ENCODE measurements around the gene TSPAN4.

Gene TSPAN4

GRCh38 chr11:889257-889656, 46.6 kb downstream of the TSPAN4 start:
- DNase-seq (ENCODE audit: low read depth) = no peak

DNA sequence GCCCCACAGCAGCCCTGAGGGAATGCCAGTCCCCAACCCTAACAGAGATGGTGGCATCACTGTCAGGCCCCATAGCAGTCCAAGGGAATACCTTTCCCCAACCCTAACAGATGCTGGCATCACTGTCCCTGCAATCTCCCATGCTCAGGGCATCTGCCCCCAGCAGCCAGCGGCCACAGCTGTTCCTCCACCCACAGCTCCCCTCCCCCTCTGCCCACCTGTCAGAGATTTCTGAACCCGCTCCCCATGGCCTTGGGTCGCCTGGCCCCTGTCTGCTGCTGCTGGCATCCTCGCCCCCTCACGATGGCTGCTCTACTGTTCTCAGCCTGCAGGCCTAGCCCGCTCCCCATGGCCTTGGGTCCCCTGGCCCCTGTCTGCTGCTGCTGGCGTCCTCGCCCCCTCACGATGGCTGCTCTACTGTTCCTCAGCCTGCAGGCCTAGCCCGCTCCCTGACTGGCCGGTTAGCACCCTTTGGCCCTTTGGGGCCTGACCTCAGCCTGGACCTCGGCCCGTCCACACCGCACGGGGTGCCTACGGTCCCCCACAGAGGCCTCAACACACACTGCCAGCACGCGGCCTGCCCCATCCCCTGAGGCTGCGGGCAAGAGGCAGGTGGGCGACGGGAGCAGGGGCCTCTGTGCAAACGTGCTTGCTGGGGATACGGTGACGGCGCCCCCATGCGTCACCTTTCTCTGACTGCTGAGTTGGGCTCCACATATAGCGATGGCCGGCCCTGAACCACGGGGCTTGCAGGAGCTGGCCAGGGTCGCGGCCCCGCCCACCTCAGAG, 47.2 kb downstream of the TSPAN4 start:
- no peak for DNase-seq (ENCODE audit: low read depth)

DNA sequence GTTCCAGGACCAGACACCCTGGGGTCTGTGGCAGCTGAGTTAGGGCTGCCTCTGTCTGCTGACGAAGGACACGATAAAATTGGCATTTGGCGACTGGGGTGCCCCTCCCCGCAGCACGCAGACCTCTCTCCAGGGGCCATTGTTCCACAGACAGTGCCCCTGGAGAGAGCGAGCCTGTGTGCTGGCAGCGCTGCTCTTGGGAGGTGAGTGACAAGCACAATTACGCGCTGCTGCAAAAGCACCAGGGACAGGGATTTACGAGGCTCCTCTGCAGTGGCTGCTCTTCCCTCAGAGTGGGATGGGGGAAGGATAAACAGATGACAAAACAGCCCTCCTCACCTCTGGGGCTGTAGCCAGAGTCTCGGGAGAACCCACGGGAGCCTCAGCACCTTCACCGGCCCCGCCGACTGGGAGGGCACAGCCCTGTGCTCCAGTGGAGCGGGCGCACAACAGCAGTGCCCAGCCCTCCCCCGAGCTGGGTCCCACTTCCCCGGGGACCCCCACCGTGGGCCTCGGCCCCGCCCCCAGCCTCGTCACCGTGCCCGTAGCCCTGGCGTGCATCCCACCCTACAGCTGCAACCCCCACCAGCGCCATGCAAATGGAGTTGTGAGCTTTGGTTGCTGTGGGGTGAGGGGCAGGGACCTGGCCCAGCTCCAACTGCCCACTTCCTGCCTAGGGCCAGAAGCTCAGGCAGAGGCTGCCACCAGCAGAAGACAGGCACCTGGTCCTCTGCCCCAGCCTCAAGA, 48.3 kb downstream of the TSPAN4 start:
- DNase-seq (ENCODE audit: low read depth) = no peak

GRCh38 chr11:893008-893654, 50.5 kb downstream of the TSPAN4 start:
- DNase-seq (ENCODE audit: low read depth) = no peak

DNA sequence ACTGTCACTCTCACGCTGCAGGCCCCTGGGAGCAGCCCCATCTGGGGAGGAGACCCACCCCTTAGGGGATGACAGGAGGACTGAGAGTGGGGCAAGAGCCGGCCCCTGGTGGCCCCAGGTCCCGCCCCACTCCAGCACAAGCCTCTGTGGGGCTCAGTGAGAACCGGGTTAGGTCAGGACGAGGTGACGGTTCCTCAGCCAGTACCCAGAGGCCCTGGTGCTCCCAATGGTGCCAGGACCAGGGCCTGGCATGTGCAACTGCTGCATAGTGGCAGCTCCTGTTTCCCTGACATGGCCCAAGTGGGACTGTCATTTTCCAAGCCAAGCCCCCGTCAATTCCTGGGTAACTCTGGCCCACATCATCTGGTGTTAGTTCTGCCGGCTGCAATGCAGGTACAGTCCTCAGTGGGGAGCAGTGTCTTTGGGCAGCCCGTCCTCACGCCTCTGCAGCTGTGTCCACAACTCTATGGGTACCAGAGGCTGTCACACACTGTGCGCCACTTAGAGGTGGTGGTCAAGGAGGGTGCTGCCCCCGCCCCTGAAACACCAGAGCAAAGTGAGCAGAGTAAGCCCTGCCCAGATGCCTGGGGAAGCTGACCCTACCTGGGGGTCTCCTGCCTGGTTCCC, 52.0 kb downstream of the TSPAN4 start:
- DNase-seq (ENCODE audit: low read depth) = no peak

DNA sequence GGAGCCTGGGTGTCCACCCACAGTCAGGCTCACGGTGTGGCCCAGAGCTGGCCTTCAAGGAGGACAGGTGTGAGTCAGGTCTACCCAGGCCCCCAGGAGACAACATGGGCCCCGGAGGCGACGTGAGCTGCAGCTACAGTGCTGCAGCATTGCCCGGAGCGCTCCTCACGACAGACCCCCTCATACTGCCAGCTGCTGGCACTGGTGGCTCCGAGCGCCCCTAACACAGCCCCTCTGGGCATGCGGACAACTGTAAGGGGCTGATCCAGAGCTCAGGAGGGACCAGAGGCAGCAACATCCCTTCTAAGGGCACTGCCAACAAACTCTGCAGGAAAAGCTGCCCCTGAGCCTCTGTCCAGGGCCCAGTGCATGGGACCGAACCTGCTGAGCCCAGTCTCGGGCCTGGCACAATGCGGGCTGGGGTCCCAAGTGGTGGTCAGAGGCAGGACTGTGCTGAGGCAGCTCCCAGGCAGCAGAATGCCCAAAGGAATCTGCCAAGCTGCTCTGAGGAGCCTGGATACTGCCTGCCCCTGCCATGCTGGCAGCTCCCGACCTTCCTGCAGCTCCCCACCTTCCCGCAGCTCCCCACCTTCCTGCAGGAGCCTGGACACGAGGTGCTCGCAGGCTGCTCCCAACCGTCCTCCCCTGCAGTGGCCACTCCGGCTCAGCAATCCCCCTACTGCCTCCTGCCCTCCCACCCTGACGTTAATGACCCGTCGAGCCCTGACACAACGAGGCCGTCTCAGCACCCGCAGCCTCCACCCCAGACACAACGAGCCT, 52.9 kb downstream of the TSPAN4 start:
- no peak for DNase-seq (ENCODE audit: low read depth)

DNA sequence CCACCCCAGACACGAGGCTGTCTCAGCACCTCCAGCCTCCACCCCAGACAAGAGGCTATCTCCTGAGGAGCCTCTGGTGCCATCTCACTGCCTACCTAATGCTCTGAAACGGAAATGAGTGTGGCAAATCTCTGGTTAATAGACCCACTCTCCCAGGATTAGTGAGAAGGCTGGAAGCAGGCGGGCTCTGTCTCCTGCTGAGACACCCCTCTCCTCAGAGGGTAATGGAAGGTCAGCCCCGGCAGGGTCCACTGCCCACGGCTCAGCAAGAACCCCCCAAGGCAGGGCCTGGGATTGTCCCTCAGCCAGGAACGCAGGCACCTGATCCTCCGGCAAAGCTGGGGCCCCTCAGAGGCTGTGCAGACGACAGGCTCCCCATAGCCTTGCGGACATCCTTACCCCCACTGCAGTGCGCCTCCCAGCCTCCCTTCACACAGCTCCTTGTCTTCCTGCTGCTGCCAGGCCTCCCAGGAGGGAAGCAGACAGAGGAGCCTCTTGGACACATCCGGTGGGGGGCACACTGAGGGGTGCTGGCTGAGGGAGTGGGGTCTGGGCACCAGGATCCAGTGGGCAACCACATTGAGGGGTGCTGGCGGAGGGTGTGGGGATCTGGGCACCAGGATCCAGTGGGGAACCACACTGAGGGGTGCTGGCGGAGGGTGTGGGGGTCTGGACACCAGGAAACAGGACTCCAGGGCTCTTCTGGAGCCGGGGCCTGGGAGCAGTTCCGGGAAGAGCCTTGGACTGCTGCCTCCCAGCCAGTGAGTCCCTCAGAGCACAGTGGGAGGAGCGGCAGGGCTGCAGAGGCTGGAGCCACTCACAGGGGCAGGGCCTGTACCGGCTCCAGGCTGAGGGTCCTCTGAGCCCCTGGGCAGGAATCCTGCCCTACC, 54.8 kb downstream of the TSPAN4 start:
- DNase-seq (ENCODE audit: low read depth) = no peak

DNA sequence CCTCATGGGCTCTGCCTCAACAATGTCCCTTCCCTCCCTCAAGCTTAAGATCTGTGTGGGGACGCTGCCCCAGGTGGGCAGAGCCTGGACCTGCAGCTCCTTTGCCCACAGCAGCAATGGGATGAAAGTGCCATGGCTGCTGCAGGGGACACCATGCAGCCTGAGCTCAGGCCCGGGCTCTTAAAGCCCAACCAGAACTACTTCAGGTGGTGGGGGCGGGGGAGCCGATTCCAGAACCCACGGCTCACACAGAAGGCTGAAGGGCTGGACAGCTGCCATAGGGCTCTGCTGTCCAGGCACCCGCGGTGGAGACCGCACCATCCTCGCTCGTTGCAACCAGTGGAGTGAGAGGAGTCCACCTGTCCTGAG, 55.5 kb downstream of the TSPAN4 start:
- DNase-seq (ENCODE audit: low read depth) = no peak

DNA sequence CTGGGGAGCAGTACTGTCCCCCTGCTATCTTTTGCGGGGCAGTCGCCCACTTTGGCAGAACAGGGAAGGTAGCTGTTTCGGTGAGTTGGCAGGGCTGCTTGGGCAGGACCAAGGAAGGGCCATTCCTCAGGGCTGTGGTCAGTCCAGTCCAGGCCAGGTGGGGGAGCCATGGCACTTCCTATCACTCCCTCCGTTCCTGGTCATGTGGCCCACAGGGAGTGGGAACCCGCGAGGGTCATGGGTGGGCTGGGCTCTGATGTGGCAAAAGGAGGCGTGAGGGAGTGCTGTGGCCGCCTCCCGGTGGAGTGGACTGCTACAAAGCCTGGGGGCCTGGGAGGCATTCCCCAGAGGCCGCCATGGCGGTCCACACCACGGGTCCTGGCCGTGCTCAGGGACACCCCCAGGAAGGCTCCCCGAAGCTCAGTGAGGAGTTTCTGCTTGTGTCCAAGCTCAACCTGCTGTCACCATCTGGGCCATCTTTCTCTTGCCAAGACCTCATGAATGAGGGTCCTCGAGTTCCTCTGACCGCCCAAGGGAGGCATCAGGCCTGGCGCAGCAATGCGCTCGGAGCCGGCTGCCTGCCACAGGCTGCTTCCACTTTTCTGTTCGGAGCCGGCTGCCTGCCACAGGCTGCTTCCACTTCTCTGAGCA, 56.0 kb downstream of the TSPAN4 start:
- no peak for DNase-seq (ENCODE audit: low read depth)

DNA sequence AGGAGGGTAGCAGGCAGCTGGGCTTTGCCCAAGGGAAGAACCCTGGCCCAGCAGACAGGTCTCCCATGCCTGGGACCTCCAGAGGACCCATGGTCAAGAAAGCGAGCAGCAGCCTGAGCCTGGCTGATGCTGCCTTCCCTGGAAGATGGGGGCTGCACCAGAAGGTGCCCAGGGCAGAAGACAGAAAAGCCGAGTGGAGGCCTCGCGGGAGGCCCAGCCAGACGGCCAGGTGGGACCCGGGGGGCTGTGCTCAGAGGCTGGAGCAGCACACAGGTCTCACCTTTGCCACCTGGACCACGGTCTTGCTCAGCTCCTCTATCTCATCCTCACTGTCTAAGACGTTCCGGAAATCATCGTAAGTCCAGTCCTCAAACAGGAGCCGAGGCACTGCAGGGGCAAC, 57.1 kb downstream of the TSPAN4 start:
- DNase-seq (ENCODE audit: low read depth) = no peak

DNA sequence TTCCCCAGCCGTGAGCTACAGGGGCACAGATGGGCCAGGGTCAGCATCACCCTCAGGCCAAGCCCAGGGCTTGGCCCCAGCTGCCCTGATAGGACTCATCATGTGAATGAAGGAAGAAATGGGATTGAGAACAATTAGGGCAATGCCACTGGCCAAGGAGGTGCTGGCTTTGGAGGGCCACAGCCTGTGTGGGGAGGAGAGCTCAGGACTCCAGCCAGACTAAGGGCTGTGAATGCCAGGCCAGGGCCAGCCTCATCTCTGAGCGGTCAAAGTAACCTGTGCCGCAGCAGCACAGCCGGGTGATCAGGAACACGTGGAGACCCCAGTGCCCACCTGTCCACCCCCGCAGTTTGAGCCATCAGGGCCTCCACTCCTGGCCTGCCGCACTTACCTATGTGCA, 57.9 kb downstream of the TSPAN4 start:
- no peak for DNase-seq (ENCODE audit: low read depth)

DNA sequence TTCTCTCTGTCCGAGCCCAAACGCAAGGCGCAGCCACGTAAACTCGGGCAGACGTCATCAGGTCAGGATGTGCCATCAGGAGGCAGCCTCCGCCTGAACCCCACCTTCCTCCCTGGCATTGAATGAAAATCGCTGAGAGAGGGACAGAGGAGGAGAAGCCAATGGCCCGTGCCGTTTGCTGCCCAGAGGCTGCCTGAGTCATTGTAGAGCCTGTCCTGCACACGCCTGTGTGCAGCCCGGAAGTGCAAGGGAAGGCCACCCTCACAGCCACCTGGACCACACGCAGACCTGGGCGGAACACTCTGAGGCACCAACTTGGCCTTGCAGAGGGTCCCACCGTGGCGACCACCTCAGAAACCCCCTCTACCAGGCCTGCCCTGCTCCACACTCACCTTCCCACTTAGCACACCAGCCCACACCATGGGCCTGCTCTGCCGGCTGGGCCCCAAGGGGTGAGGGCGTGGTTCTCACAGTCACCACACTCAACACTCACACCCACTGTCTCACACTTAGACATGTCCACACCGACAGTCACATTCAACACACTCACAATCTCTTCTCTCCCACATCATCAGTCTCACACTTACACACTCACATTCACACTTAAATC, 58.9 kb downstream of the TSPAN4 start:
- DNase-seq (ENCODE audit: low read depth) = no peak

- DNase-seq (ENCODE audit: low read depth) = no peak
Measured at GRCh38 chr11:904380-904779, 61.7 kb downstream of the TSPAN4 start.

- no peak for DNase-seq (ENCODE audit: low read depth)
Measured at GRCh38 chr11:905952-906351, 63.3 kb downstream of the TSPAN4 start.

- DNase-seq (ENCODE audit: low read depth) = no peak
Measured at GRCh38 chr11:907668-908067, 65.0 kb downstream of the TSPAN4 start.

DNA sequence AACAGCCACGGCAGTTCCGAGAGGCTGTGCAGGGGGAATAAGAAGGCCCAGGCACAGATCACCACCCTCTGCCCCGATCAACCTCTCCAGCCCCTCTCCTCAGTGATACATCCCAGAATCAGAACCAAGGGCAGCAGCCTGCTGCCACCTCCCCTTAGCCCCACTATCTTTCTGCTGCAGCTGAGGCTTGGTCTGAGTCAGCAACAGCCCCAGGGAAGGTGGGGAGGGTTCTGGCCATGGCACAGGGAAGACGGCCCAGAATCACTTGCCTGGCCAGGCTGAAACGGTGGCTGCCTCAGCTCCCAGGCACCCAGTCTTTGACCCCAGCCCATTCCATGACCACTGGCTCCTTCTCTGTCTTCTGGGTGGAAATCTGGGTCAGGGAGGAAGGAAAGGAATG, 65.6 kb downstream of the TSPAN4 start:
- no peak for DNase-seq (ENCODE audit: low read depth)

GRCh38 chr11:909406-909805, 66.8 kb downstream of the TSPAN4 start:
- no peak for DNase-seq (ENCODE audit: low read depth)

DNA sequence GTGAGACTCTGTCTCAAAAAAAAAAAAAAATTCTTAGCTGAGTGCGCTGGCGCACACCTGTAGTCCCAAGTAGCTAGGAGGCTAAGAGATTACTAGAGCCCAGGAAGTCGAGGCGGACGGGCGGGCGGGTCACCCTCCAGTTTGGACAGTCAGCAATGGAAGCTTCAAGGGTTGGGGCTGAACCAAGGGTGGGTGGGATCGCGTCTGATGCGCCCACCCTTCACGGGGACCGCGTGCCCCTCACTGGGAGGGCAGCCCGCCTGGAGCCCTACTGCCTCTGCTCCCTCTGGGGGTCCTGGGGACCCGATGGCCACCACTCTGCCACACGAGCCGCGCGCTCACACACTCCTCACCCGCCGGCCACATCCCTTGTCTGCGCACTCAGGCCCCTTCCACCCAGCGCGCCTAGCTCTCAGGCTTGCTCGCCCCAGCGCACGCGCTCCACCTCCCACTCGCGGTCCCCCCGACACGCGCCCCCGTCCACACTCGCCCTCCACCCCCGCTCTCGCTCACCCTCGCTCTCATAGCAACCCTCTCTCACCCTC, 67.5 kb downstream of the TSPAN4 start:
- no peak for DNase-seq (ENCODE audit: low read depth)

GRCh38 chr11:910589-911030, 68.0 kb downstream of the TSPAN4 start, which contains the start of gene CHID1:
CHID1 (minus strand) TSS chr11:910810; CDS start chr11:904816, 5,994 bp downstream.
- DNase-seq (ENCODE audit: low read depth) = peak; percentile 68

Data from T-helper 22 cell (primary cell).